ENCODE data around the gene CCDC171.

The CCDC171 gene

GRCh38 chr9:15670246-15670645 lies 117.4 kb downstream of the CCDC171 start:
- no peaks in the 10 kb centered on the region for H3K27me3 ChIP-seq (ENCODE audit: insufficient read depth, poor library complexity, severe bottlenecking)
- H3K27ac ChIP-seq (replicated peaks) = no peak overlapping the region
- DNase-seq (ENCODE audit: low read depth in 1 of 2, low spot score in 1 of 2) = no peak
- TF ChIP-seq SPI1 (IDR thresholded peaks at IDR 0.05; ENCODE audit: borderline replicate concordance, low read depth) (no peak), CTCF (IDR thresholded peaks at IDR 0.05; ENCODE audit: insufficient read depth, low read length) (no peak), REST (IDR thresholded peaks at IDR 0.05; ENCODE audit: insufficient replicate concordance, low read depth) (no peak), GABPA (IDR thresholded peaks at IDR 0.05; ENCODE audit: low read depth) (no peak)
- no peak overlapping the region for H3K4me3 ChIP-seq (replicated peaks; ENCODE audit: insufficient read depth, low read length)

GRCh38 chr9:15670894-15671293 lies 118.1 kb downstream of the CCDC171 start:
- no peak for TF ChIP-seq POLR2AphosphoS5 (IDR thresholded peaks at IDR 0.05; ENCODE audit: low read depth)
- no peak for TF ChIP-seq CTCF (IDR thresholded peaks at IDR 0.05; ENCODE audit: insufficient read depth, low read length)
- TF ChIP-seq GABPA (IDR thresholded peaks at IDR 0.05; ENCODE audit: low read depth) = no peak
- TF ChIP-seq REST (IDR thresholded peaks at IDR 0.05; ENCODE audit: insufficient replicate concordance, low read depth) = no peak
- TF ChIP-seq SPI1 (IDR thresholded peaks at IDR 0.05; ENCODE audit: borderline replicate concordance, low read depth) = no peak
- no peak overlapping the region for H3K4me3 ChIP-seq (replicated peaks; ENCODE audit: insufficient read depth, low read length)
- DNase-seq (ENCODE audit: low read depth in 1 of 2, low spot score in 1 of 2) = no peak
- no peaks in the 10 kb centered on the region for H3K27me3 ChIP-seq (ENCODE audit: insufficient read depth, poor library complexity, severe bottlenecking)
- H3K27ac ChIP-seq (replicated peaks) = no peak overlapping the region

GRCh38 chr9:15693701-15694100 lies 140.9 kb downstream of the CCDC171 start:
- DNase-seq (ENCODE audit: low read depth in 1 of 2, low spot score in 1 of 2) = no peak
- Histone ChIP-seq H3K27ac (replicated peaks) (no peak overlapping the region), H3K27me3 (ENCODE audit: insufficient read depth, poor library complexity, severe bottlenecking) (no peaks in the 10 kb centered on the region), H3K4me3 (replicated peaks; ENCODE audit: insufficient read depth, low read length) (no peak overlapping the region)
- TF ChIP-seq REST (IDR thresholded peaks at IDR 0.05; ENCODE audit: insufficient replicate concordance, low read depth) = no peak
- TF ChIP-seq POLR2AphosphoS5 (IDR thresholded peaks at IDR 0.05; ENCODE audit: low read depth) = no peak
- TF ChIP-seq GABPA (IDR thresholded peaks at IDR 0.05; ENCODE audit: low read depth) = no peak
- TF ChIP-seq SPI1 (IDR thresholded peaks at IDR 0.05; ENCODE audit: borderline replicate concordance, low read depth) = no peak
- TF ChIP-seq CTCF (IDR thresholded peaks at IDR 0.05; ENCODE audit: insufficient read depth, low read length) = no peak

Data from HL-60 (cell line).